HG03175 (cell line): Measurements from ENCODE around the gene ACSF2.

Experiments
- ATAC-seq: cut with Tn5 transposase; IDR thresholded peaks from one replicate; pipeline ENCODE4 v1.9.1; 2021; ENCODE audit warnings: mild to moderate bottlenecking, moderate library complexity; ENCODE audit not compliant: unreplicated experiment

The ACSF2 gene

GRCh38 chr17:50476545-50477315, 50.7 kb downstream of the ACSF2 start:
- no peak for ATAC-seq

- no peak for ATAC-seq
These were observed 52.0 kb downstream of the ACSF2 start for GRCh38 chr17:50477976-50478375.

DNA sequence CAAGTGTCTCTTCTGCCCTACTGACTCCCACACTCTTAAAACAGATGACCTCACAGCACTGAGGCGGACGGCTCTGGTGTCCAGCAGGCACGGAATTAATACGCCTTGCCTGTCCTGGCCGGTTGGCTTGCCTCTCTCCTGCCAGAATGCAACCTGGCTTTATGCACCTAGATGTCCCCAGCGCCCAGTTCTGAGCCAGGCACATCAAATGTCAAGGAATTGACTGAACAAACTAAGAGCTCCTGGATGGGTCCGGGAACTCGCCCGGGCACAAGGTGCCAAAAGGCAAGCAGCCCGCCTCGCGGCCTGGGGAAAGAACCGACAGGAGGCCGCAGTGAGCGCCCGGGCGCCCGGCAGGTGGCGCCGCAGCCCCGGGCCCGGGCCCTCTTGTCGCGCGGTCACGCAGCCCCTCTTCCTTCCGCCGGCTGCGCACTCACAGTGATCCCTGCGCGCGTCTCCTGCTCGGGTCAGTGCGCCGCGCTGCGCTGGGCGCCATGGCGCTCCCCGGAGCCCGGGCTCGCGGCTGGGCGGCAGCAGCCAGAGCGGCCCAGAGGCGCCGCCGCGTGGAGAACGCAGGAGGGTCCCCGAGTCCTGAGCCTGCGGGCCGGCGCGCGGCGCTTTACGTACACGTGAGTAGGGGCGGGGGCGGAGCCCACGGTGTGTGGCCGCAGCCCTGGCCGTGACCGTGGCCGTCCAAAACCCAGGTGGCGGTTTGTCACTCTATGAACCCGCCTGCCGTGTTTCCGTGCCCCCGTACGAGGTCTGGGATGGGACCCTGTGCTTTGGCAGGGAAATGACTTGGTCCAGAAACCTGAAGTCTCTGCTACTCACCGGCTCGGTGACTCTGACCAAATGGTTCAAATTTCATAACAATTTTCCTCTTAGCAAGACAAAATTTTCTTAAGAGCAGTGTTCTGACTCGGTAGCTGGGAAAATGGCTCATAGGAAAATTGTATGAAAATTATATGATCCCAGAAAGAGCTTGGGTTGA, 52.7 kb downstream of the ACSF2 start, which contains the start of gene RSAD1:
Gene RSAD1 (plus strand): TSS at position 470 of the 991 bp plus-strand sequence. CDS start 25 bp downstream, at position 495.
- ATAC-seq: peak; percentile 87

- peak; percentile 37 for ATAC-seq
These were observed 53.6 kb downstream of the ACSF2 start for GRCh38 chr17:50479522-50480141.

GRCh38 chr17:50480142-50480764, 54.2 kb downstream of the ACSF2 start:
- no peak for ATAC-seq

- no peak for ATAC-seq
These were observed 55.0 kb downstream of the ACSF2 start for GRCh38 chr17:50480854-50481490.

- ATAC-seq: no peak
These were observed 55.6 kb downstream of the ACSF2 start for GRCh38 chr17:50481648-50482047.

DNA sequence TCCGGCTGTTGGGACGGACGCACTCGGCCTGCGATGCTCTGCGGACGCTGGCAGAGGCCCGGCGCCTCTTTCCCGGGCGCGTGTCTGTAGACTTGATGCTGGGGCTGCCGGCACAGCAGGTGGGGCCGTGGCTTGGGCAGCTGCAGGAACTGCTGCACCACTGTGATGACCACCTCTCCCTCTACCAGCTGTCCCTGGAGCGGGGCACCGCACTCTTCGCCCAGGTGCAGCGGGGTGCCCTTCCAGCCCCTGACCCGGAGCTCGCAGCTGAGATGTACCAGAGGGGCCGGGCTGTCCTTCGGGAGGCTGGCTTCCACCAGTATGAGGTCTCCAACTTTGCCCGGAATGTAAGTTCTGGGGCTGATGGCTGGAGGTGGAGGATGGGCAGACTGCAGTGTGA, 56.1 kb downstream of the ACSF2 start:
- ATAC-seq: no peak

GRCh38 chr17:50482516-50482915, 56.5 kb downstream of the ACSF2 start:
- ATAC-seq: no peak

DNA sequence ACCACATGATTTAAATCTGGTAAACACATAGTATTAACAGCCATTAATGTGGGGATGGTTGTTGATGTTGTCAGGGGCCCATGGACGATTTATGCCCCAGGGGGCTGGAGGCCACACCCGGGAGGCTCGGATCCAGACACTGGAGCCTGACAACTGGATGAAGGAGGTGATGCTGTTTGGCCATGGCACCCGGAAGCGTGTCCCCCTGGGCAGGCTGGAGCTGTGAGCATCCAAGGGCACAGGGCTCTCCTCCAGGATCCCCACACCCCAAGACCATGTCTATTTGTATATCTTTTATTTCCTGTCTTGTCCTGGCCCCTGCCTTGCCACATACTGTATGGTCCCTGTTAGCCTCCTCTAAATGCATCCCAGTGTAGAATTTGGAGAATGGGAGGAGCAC, 57.2 kb downstream of the ACSF2 start:
- no peak for ATAC-seq

DNA sequence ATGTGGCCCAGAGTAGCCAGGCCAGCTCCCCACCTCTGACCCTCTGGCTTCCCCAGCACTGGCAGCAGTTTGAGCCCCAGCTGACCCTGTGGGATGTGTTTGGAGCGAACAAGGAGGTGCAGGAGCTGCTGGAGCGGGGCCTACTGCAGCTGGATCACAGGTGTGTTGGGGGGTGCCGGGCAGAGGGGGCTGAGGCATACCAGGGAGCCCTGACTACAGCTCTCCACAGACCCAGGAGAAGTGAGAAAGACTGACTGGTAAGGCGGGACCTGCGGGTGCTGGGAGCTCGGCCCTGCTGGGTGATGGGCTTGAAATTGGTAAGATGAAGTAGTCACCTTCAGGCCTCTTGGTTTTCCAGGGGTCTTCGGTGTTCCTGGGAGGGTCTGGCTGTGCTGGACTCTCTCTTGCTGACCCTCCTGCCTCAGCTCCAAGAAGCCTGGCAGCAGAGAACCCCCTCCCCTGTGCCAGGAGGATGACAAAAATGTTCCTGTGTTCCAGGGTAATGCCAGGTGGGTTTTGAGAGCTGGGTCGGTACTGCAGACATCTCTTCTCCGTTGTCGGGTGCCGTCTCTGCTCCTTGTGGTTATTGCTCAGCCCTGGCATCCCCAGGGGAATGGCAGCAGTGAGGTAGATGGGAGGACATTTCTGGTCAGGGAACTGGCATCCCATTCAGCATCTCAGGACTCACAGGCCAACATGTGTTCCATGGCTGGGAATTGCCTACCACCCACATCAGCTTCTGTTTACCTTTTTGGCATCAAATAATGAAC, 58.6 kb downstream of the ACSF2 start:
- ATAC-seq: no peak

DNA sequence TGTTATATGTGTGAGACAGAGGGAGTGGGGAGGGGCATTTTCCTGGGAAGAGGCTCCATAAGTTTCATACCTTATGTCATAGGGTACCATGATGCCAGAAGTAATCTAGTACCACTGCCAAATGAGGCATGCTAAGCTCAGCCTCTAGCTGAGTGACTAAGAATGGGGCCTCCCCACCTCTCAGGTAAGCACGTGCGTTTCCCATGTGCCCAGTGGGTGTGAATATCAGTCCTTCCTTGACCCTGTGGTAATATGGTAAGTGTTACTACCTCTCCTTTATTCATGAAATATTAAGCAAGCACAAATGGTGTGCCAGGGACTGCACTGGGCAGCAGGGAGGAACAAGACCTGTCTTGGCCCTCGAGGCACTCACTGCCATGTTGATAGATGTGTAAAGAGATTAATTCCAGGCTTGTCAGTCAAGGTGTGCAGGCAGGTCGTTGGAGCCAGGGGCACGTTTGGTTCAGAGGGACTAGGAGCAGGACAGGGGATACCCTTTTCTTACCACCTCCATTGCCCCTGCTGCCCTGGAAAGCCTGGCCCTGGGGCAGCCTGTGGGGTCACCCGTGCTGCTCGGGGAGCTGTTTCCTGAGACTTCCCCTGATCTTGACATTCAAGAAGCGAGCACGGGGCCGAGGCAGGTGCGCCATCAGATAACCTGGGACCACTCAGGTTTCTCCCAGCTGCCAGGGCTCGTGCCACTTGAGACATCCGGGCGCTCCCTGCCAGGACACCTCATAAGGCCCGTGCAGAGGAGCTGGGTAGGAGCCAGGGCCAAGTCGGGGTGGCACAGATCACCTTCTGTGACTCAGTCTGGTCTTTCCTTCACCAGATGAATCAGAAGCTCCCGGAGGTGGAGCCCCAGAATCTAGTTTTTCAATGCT, 61.4 kb downstream of the ACSF2 start:
- no peak for ATAC-seq

GRCh38 chr17:50488880-50489279, 62.9 kb downstream of the ACSF2 start:
- no peak for ATAC-seq

DNA sequence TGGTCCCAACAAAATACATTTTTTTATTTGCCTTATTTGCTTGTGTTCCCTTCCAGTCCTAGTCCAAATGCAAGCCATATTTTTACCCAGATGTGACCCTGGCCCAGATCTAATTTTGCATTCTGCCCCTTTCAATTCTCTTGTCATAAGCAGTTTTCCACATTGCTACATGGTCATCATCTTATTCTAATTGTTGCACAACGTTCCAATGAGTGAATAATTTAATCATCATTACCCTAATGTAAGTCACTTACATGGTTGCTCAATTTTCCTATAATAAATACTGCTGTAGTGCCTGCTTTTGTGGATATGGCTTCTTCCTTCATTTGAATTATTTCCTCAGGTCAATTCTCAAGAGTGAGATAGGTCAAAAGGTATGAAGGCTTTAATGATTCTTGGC, 65.5 kb downstream of the ACSF2 start:
- no peak for ATAC-seq

DNA sequence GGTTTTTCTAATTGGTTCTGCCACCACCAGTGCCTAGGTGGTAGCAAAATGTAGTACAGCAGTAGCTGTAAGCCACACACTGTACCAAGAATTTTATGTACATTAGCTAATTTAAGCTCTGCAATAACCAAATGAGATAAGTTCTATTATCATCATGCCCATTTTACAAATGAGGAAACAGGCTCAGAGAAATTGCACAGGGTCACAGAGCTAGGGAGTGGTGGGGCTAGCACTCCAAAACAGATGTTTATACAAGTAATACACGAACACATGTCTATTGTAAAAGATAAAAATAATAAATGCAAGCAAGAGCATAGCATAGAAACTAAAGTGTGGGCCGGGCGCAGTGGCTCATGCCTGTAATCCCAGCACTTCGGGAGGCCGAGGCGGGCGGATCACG, 66.2 kb downstream of the ACSF2 start:
- no peak for ATAC-seq

GRCh38 chr17:50493744-50494143, 67.7 kb downstream of the ACSF2 start:
- ATAC-seq: no peak

- ATAC-seq: no peak
These were observed 69.3 kb downstream of the ACSF2 start for GRCh38 chr17:50495217-50495823.

DNA sequence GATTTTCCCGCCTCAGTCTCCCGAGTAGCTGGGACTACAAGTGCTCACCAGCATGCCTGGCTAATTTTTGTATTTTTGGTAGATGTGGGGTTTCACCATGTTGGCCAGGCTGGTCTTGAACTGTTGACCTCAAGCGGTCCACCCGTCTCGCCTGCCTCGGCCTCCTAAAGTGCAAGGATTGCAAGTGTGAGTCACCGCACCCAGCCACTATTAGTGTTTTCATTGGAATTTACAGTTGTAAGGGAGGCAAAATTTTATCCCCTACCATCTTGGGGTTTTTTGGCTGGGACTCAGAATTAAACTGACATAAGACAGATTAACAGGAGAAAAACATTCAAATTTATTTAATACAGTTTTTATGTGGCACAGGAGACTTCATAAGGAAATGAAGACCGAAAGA, 69.9 kb downstream of the ACSF2 start:
- ATAC-seq: no peak
